T-cell (primary cell): ENCODE data around the gene RRP9. TPM values are rescaled to one million over a fixed set of nuclear protein-coding genes. Genes with fewer than 3 reads are reported as not detected.

ENCODE experiments used
- ATAC-seq, 4 experiments: fragments of 200-7000 bp in 3 of 4; fragments of 150-1000 bp in 1 of 4; cut with Tn5 transposase; replicated peaks in 1 of 4; 1 replicate in 3 of 4; 2 replicates in 1 of 4; pipeline ENCODE4 v1.10.0; 2021; ENCODE audit warnings: moderate library complexity in 3 of 4, mild to moderate bottlenecking in 2 of 4, moderate number of reproducible peaks in 1 of 4
- CTCF ChIA-PET, 2 donors: fragments of 300-600 bp; sonication (Branson Sonifier 250); formaldehyde crosslinking; loops; one replicate each; lab custom pipeline; 2022; ENCODE audit warnings: antibody characterized with exemption in 2 of 2; lab: Charles Lee
- POLR2A ChIA-PET, 2 donors: fragments of 300-600 bp; sonication (Branson Sonifier 250); formaldehyde crosslinking; loops; one replicate each; lab custom pipeline; 2022; ENCODE audit warnings: antibody characterized with exemption in 2 of 2; lab: Charles Lee
- DNase-seq, 35 experiments: peaks; one replicate each; pipeline versions ENCODE4 v3.0.0 to v3.0.0-alpha.2; 2013 to 2023
- H3K27ac ChIP-seq: one replicate; pipeline ENCODE4 v1.5.1; 2013; ENCODE audit warnings: low read length
- H3K27me3 ChIP-seq, 2 experiments: replicated peaks in 1 of 2; 1 replicate in 1 of 2; 2 replicates in 1 of 2; pipeline versions ENCODE4 v1.6.1 to v1.7.0; 2013; ENCODE audit warnings: low read length in 1 of 2, mixed read lengths in 1 of 2; ENCODE audit not compliant: control insufficient read depth in 2 of 2, insufficient read depth in 2 of 2; ENCODE audit errors: extremely low read depth in 1 of 2
- H3K36me3 ChIP-seq, 2 donors: 1 replicate in 1 of 2; 2 replicates in 1 of 2; pipeline versions ENCODE4 v1.6.1 to v1.7.0; 2013; ENCODE audit warnings: low read length in 1 of 2; ENCODE audit not compliant: control insufficient read depth in 2 of 2, insufficient read depth in 1 of 2; ENCODE audit errors: extremely low read depth in 1 of 2
- H3K4me1 ChIP-seq, 2 experiments: 1 replicate in 1 of 2; 2 replicates in 1 of 2; pipeline versions ENCODE4 v1.6.1 to v1.7.0; 2013; ENCODE audit warnings: low read length in 2 of 2, mixed read lengths in 1 of 2; ENCODE audit not compliant: insufficient read depth in 2 of 2, control insufficient read depth in 1 of 2; ENCODE audit errors: extremely low read depth in 1 of 2
- H3K4me3 ChIP-seq, 2 donors: 1 replicate in 1 of 2; 2 replicates in 1 of 2; pipeline versions ENCODE4 v1.5.1 to v1.7.0; 2013; ENCODE audit warnings: mild to moderate bottlenecking in 2 of 2, low read length in 1 of 2, moderate library complexity in 1 of 2; ENCODE audit not compliant: control insufficient read depth in 1 of 2; ENCODE audit errors: extremely low read depth in 1 of 2
- H3K9me3 ChIP-seq: 2 replicates; pipeline ENCODE4 v1.7.0; 2013
- H3K27ac Mint-ChIP-seq, 2 donors: one replicate each; pipeline ENCODE4 v1.8.0; 2020 to 2021; ENCODE audit warnings: mild to moderate bottlenecking in 2 of 2, mixed read lengths in 2 of 2
- H3K27me3 Mint-ChIP-seq, 2 donors: one replicate each; pipeline ENCODE4 v1.8.0; 2021 to 2022; ENCODE audit warnings: mixed read lengths in 2 of 2
- H3K36me3 Mint-ChIP-seq: one replicate; pipeline ENCODE4 v1.8.0; 2021; ENCODE audit warnings: mixed read lengths
- H3K4me1 Mint-ChIP-seq, 3 donors: one replicate each; pipeline ENCODE4 v1.8.0; 2020 to 2022; ENCODE audit warnings: mixed read lengths in 3 of 3, mild to moderate bottlenecking in 1 of 3
- H3K4me3 Mint-ChIP-seq, 3 donors: one replicate each; pipeline ENCODE4 v1.8.0; 2020 to 2022; ENCODE audit warnings: mild to moderate bottlenecking in 3 of 3, mixed read lengths in 3 of 3, moderate library complexity in 3 of 3
- H3K9me3 Mint-ChIP-seq, 3 donors: one replicate each; pipeline ENCODE4 v1.8.0; 2020 to 2022; ENCODE audit warnings: mixed read lengths in 3 of 3
- WGBS: methylation state at CpG from one replicate; pipeline ENCODE4 v1.1.5; 2013; ENCODE audit warnings: missing lambda C conversion rate; ENCODE audit not compliant: insufficient coverage; 5-methylcytosine and 5-hydroxymethylcytosine counted together
- total RNA-seq, 35 experiments: library from RNA in 6 of 35; stranded (reverse) in 6 of 35; fragments of 120-200 nt in 1 of 35; gene quantifications; one replicate each; pipeline versions ENCODE4 v1.2.1 to v1.2.4 and lab custom pipeline; 2013 to 2026

Gene RRP9
- total RNA-seq, 5 donors from 2014 or later (not counting 1 experiment from before 2014, with no cell fraction given), result 11.4 to 20.5 (median 18.3) TPM

DNA sequence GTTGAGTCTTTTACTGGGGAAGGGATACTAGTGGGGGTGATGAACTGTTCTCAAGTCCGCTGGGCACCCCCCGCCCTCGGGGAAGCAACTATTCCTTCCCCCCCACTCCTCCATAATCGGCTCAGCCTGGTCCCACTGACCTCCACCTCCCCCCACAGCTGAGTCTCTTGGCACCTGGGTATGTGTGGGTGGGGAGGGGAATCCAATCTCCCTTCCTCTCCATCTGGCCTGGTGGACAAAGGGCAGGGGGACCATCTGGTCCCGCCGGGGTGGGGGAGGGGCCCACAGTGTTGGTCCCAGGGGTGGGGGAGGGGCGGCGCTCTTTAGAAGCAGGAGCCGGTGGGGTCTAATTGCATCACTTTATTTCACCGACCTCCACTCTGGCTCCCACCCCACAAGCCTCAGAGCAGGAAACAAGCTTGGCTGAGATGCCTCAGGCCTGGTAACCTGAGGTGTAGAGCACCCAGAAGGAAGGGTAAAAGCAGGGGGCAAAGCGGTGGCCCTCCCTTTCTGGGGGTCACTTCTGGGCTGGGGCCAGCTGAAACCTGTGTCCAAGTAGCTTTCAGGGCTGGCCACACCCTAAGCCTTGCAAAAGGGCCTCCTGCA lies 26.6 kb upstream of the RRP9 start:
- Mint-ChIP-seq H3K4me1 (peaks cover 31 to 46% (median 37%) of the 10 kb centered on the region in 3 donors), H3K4me3 (peak overlapping the region; percentile 70 to 90 (median 86)), H3K27ac (peak overlapping the region; percentile 61 to 83), H3K27me3 (no peaks in the 10 kb centered on the region), H3K9me3 (no peaks in the 10 kb centered on the region), H3K36me3 (no peaks in the 10 kb centered on the region)
- Histone ChIP-seq H3K4me1 (peaks cover 4 to 47% of the 10 kb centered on the region in 2 experiments), H3K27me3 (no peaks in the 10 kb centered on the region), H3K4me3 (peak overlapping the region in 1 of 2 donors; percentile 46), H3K27ac (peak overlapping the region; percentile 52), H3K36me3 (peaks cover 0 to 3% of the 10 kb centered on the region in 2 donors), H3K9me3 (no peaks in the 10 kb centered on the region)
- CTCF ChIA-PET, result interaction anchor here in 1 of 2 donors (1.5 kb wide), 1 partner anchor 26 kb away, joined by 3 read pairs; the partner anchor contains the start of genes PARP3 and RRP9
- POLR2A ChIA-PET, result no interaction called here
- WGBS, result 100% methylated on average over 1 of the region's 11 CpGs
- ATAC-seq (no peak), DNase-seq (no peak)

DNA sequence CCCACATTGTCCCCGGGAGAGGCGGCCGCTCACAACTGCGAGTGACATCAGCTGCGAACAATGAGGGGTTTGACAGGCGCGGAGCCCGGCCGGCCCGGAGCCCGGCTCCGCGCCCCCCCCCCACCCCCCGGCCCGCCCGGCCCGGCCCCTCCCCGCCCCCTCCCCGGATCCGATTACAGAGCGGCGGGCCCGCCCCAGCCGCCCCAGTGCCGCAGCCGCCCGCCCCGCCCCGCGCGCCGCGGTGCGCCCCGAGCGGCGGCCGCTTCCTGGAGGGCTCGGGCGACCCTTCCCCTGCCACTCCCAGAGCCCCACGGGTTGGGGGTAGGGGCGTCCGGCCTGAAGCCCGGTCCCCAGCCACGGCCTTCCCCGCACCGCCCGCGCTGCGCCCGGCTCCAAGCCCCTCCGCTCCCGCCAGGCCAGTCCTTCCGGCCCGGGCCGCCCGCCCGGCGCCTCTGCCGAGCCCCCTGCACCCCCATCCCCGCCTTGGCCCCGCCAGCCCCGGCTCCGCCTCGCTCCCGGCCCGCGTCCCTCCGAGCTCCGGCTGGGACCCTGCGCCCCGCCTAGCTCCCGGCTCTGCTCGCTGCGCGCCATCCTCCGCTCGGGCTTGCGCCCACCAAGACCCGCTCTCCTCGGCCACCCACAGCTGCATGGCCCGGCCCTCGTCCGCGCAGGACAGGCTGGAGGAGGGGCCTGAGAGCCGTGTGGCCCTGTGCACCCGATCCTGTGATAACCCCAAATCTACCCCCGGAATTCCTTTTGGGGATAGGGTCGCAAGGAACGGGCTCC lies 25.9 kb upstream of the RRP9 start, which contains the start of gene PCBP4:
Gene PCBP4, minus strand, starts transcription at position 71 of the 786 bp plus-strand sequence. CDS start 6,214 bp downstream, outside the sequence.
- Histone ChIP-seq H3K9me3 (no peaks in the 10 kb centered on the region), H3K36me3 (peaks cover 0 to 3% of the 10 kb centered on the region in 2 donors), H3K4me3 (peak within 1 kb of the TSS; percentile 53 to 71), H3K27ac (peak within 1 kb of the TSS; percentile 52), H3K27me3 (no peaks in the 10 kb centered on the region), H3K4me1 (peaks cover 4 to 40% of the 10 kb centered on the region in 2 experiments)
- ATAC-seq (peak; percentile 78 to 80 (median 78)), DNase-seq (peak in 11 of 35 experiments; percentile 3 to 55 (median 34))
- Mint-ChIP-seq H3K4me3 (peak within 1 kb of the TSS; percentile 72 to 90 (median 86)), H3K4me1 (peaks cover 30 to 46% (median 37%) of the 10 kb centered on the region in 3 donors), H3K27ac (peak within 1 kb of the TSS; percentile 81 to 83), H3K9me3 (no peaks in the 10 kb centered on the region), H3K36me3 (no peaks in the 10 kb centered on the region), H3K27me3 (no peaks in the 10 kb centered on the region)
- under 1% methylated on average over 54 of the region's 90 CpGs for WGBS
- CTCF ChIA-PET, result interaction anchor here in 1 of 2 donors (1.5 kb wide), 1 partner anchor 26 kb away, joined by 3 read pairs; the partner anchor contains the start of genes PARP3 and RRP9
- POLR2A ChIA-PET, result no interaction called here

DNA sequence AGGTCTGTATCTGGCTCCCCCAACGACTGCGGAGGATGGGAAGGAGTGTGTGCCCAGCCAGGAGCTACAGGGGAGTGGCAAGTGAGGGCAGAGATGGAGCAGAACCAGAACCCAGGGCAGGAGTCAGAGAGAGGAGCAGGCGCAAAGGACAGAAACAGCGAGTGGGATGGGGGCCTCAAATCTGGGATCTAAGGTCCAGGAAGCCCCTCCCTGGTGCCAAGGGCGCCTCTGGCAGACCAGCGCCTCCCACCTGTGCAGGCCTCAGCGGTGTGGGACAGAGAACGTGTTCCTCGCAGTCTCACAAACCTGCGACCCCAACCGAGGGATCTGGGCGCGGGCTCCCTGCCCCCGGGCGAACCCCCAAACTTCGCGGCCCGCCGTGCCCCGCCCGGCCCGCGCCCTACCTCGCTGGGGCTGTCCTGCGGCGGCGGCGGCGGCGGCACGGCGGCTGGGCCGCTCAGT lies 25.2 kb upstream of the RRP9 start:
- H3K27ac Mint-ChIP-seq, result peak overlapping the region; percentile 64 to 81
- H3K4me1 ChIP-seq, result peaks cover 4 to 40% of the 10 kb centered on the region in 2 experiments
- no peaks in the 10 kb centered on the region for H3K9me3 Mint-ChIP-seq
- peak; percentile 67 to 74 (median 68) for ATAC-seq
- WGBS, result 3% methylated on average over 30 of the region's 33 CpGs
- no peaks in the 10 kb centered on the region for H3K27me3 ChIP-seq
- no peaks in the 10 kb centered on the region for H3K36me3 Mint-ChIP-seq
- peak in 2 of 35 experiments; percentile 29 to 30 for DNase-seq
- H3K4me1 Mint-ChIP-seq, result peaks cover 28 to 46% (median 33%) of the 10 kb centered on the region in 3 donors
- no peak overlapping the region for H3K27ac ChIP-seq
- no peaks in the 10 kb centered on the region for H3K27me3 Mint-ChIP-seq
- peak overlapping the region; percentile 72 to 79 (median 77) for H3K4me3 Mint-ChIP-seq
- H3K4me3 ChIP-seq, result peak overlapping the region; percentile 53 to 71
- no peaks in the 10 kb centered on the region for H3K9me3 ChIP-seq
- ChIA-PET POLR2A (interaction anchor here in 1 of 2 donors (0.6 kb wide), 1 partner anchor 576 kb away, joined by 4 read pairs; no protein-coding TSS in a partner anchor), CTCF (interaction anchor here in 1 of 2 donors (1.5 kb wide), 1 partner anchor 25 kb away, joined by 3 read pairs; the partner anchor contains the start of genes PARP3 and RRP9)
- peaks cover 0 to 3% of the 10 kb centered on the region in 2 donors for H3K36me3 ChIP-seq

DNA sequence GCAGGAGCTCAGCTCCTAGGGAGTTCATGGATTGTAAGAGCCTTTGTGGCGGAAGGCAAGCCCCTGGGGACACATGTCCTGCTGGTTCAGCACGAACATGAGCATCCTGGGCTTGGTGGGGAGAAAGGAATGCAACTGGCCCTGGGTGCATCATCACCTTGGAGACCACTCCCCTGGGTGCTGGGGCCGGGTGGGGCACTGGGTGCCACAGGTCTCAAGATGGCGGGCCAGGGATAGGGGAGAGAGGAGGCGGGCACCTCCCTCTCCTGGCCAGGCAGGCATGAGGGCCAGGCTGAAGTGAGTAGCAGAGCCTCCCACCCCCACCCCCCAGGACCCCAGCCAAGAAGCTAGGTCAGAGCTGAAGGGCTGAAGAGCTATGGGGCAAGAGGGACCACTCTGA lies 24.8 kb upstream of the RRP9 start:
- Mint-ChIP-seq H3K4me3 (peak overlapping the region; percentile 72 to 79 (median 77)), H3K4me1 (peaks cover 28 to 46% (median 33%) of the 10 kb centered on the region in 3 donors), H3K36me3 (no peaks in the 10 kb centered on the region), H3K27me3 (no peaks in the 10 kb centered on the region), H3K9me3 (no peaks in the 10 kb centered on the region), H3K27ac (peak overlapping the region; percentile 64 to 81)
- WGBS, result 80% methylated on average over 2 of the region's 5 CpGs
- Histone ChIP-seq H3K4me1 (peaks cover 4 to 40% of the 10 kb centered on the region in 2 experiments), H3K36me3 (peaks cover 0 to 2% of the 10 kb centered on the region in 2 donors), H3K9me3 (no peaks in the 10 kb centered on the region), H3K27ac (no peak overlapping the region), H3K4me3 (peak overlapping the region in 1 of 2 donors; percentile 53), H3K27me3 (no peaks in the 10 kb centered on the region)
- CTCF ChIA-PET, result no interaction called here
- POLR2A ChIA-PET, result interaction anchor here in 1 of 2 donors (0.6 kb wide), 1 partner anchor 577 kb away, joined by 4 read pairs; no protein-coding TSS in a partner anchor
- DNase-seq (no peak), ATAC-seq (no peak)

DNA sequence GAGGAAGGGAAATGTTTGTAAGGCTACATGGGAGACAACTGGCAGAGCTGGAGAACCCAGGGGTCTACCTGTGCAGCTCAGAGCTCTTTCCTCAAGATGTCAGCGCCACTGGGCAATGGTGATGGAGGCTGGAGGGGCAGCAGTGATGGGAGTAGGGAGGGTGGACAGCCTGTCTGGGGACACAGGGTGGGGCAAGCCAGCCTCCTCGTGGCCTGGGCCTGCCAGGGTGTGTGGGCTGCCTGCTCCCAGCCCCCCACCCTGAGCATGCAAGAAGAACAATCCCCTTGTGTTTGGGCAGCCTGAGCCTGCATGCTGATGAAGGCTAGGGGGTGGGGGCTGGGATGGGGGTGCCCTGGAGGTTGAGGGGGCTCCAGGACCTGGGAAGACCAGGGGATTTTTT lies 24.3 kb upstream of the RRP9 start:
- no peaks in the 10 kb centered on the region for H3K9me3 ChIP-seq
- Mint-ChIP-seq H3K36me3 (peaks cover 1% of the 10 kb centered on the region), H3K27me3 (no peaks in the 10 kb centered on the region), H3K4me1 (peaks cover 27 to 46% (median 30%) of the 10 kb centered on the region in 3 donors), H3K27ac (no peak overlapping the region), H3K4me3 (peak overlapping the region; percentile 72 to 77 (median 72)), H3K9me3 (no peaks in the 10 kb centered on the region)
- no peak for ATAC-seq
- peaks cover 4 to 40% of the 10 kb centered on the region in 2 experiments for H3K4me1 ChIP-seq
- CTCF ChIA-PET, result interaction anchor here in 1 of 2 donors (1.0 kb wide), 1 partner anchor 155 kb away, joined by 3 read pairs; no protein-coding TSS in a partner anchor
- no peak for DNase-seq
- no CpG with 5 or more reads among the region's 2 CpGs for WGBS
- no peaks in the 10 kb centered on the region for H3K36me3 ChIP-seq
- POLR2A ChIA-PET, result no interaction called here
- H3K4me3 ChIP-seq, result no peak overlapping the region
- no peak overlapping the region for H3K27ac ChIP-seq
- no peaks in the 10 kb centered on the region for H3K27me3 ChIP-seq
